HS-27A (cell line): ENCODE measurements around the gene KCNMA1.

Source experiments
- DNase-seq: peaks from one replicate; pipeline ENCODE4 v3.0.0-alpha.2; 2012; ENCODE audit warnings: low read depth, missing footprints

KCNMA1 gene

DNA sequence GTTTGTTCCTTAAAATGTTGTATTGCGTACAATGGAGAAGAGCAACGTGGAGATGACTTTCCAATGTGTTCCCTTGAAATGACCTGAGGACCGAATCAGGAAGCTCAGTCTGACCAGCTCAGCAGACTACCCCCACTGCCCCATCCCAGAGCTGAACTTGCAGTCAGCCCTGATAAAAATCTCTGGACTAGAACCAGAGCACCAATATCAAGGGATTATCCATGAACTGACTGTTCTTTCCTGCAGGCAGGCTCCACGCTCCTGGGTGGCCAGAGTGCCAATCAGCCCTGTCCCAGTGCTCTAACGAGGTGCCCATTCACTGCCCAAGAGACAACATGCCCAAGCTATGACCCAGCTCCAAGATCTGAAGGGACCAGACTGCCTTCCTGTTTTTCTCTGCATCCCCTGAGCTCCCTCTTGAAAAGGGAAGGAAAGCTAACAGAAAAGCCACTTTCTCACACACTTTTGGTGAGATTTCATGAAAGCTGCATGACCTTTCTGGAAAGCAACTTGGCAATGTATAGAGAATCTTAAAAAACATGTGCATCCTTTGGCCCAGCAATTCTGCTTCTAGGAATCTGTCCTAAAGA, 130.2 kb downstream of the KCNMA1 start:
- no peak for DNase-seq

DNA sequence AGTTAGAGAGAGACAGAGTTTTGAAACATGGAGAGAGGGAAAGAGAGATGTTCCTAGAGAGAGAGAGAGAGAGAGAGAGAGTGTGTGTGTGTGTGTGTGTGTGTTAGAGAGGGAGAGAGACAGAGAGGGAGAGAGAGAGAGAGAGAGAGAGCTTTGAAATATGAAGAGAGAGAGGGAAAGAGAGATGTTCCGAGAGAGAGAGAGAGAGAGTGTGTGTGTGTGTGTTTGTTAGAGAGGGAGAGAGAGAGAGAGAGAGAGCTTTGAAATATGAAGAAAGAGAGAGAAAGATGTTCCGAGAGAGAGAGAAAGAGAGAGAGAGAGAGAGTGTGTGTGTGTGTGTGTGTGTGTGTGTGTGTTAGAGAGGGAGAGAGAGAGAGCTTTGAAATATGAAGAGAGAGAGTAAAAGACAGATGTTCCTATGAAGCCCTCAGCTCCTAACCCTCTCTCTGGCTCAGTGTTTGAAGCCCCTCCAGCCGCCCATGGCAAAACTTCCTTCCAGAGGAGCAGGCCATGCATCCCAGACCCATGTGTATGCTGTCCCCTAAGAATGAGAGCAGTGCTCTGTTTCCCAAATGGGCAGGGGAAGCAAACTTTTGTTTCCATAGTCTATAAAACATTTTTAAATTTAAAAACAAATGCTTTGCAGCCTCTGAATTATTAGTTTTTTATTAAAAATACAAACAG, 130.9 kb downstream of the KCNMA1 start:
- DNase-seq: no peak

DNA sequence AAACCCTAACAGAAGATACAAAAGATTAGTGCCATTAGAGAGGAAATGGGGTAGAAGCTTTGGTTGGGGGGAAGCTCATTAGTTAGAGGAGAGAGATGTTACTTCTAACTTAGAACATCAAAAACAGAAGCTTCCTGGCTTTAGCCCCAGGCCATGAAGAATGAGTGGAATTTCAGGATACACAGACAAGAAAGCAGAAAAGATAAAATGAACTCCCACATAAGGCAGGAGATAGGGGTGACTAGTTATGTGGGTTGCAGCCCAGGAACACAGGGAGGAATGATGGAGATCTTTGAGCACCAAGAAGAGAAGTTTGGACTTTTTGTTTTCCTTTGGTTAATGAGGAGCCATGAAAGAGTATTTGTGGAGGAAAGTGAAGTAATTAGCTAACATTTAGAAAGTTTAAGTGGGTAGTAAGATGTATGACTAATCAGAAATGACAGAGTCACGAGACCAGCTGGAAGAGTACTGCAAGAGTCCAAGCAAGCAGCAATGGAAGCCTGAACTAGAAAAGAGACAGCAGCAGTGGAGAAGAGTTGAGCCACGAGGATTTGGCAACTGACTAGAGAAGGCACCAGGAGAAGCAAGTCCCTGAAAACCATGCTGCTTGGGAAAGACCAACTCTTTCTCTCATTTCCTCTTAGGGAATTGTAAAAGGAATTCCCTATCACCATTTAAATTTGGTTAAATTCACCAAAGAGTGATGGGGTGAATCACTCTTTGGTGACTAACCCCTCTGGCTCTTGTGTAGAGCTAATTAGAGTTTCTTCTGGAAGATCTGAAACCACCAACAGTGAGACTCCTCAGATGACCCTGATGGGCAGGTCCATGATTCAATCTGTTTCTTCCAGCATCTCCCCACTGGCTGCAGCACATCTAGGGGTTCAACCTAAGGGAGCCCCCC, 131.9 kb downstream of the KCNMA1 start:
- no peak for DNase-seq

DNA sequence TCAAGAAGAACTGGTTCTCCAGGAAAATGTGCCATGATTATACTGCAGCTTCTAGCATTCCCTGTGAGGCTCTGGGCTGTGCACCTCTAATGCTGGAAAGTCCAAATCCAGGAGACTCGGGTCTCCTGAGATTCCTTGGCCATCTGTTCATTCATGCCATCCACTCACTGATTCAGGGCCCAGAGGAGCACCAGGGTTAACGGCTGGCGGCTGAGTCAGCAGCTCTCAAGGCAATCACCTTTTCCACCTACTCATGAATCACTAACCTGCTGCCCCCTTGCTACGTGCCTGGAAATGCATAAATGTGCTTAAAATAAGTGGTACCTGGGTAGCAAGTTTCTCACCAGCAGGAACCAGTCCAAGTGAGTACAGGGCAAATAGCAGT, 132.7 kb downstream of the KCNMA1 start:
- DNase-seq: no peak

DNA sequence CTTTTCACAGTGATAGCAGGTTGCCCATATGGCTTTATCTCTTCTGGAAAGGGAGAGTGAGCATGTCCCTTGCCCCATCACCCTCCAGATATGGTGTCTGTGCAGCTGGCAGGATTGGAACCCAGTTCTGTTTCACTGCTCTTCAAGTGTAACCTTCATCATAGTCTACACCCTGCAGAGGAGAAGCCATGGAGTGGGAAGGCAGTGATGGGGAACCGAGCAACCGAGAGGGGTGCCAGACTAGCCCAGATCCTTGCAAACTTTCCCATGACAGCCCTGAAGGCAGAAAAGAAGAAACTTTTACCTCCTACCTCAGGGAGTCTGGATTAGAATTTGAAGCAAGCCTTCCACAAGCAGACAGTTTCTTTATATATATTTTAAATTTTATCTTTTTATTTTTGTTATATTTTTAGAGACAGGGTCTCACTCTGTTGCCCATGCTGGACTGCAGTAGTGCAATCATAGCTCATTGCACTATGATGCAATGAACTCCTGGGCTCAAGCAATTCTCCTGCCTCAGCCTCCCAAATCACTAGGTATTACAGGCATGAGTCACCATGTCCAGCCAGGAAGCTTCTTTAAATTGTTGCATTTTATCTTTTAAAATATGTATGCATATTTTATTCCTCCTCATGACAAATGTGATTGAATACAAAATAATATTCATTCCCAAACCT, 133.3 kb downstream of the KCNMA1 start:
- no peak for DNase-seq

DNA sequence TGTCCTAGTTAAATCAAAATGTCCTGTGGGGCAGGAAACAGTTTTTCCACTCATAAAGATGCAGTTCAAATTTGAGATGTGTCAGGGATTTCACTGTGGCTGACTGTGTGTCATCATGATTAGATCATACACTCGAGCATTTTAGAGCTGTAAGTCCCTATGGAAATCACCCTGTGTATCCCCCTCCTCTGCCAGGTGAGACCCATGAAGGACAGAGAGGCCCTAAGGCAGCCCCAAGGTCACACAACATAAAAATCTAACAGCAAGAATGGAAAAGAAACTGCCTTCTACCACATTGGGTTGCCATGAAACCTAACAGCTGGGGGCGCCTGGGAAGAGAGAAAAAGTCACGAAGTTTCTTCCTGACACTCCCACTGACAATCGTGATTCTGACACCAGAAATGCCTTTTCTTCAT, 135.8 kb downstream of the KCNMA1 start:
- DNase-seq: no peak

DNA sequence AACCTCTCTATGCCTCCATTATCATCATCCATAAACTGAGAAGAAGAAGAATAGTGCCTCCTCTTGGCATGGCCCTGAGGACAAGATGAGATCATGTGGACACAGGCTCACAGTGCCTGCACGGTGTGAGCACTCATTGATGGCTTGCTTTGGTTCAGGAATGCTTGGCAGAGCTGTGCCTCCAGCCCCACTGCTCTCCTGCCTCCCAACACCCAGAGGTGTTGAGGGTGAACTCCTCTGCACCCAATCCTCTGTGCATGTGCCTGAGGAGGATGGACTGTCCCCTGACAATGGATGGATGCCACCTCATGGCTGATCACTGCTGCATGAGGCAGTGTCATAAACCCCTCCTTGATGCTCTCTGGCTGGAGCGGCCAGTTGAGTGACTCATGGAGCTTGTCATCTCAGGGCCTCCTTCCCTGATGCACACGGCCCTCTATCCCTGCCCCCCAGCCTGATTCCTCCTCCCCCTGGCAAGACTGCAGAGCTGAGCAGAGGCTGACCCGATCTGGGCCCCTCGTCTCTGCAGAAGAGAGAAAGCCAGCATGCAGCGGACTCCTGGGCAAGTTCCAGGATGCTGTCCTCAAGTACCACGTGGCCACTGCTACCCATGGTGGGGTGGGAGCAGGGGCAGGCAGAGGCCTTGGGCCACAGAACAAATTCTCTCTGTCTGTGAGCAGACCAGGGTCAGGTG, 136.3 kb downstream of the KCNMA1 start:
- no peak for DNase-seq

DNA sequence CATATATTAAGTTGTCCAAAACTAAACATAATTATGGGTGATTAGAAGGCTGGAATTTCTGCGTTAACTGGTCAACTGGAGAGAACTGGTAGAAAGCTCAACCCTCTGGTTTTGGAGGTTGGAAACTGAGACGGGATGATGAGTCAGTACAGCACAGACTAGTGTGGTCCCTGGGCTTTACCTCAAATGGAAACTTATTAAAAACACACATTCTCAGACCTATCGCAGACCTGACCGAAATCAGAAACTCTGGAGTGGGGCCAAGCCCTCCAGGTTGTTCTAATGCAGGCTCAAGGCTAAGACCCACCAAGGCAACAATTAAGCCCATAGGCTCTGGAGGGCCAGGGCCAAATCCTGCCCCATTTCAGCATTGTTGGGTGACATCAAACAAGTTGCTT, 136.9 kb downstream of the KCNMA1 start:
- DNase-seq: no peak

DNA sequence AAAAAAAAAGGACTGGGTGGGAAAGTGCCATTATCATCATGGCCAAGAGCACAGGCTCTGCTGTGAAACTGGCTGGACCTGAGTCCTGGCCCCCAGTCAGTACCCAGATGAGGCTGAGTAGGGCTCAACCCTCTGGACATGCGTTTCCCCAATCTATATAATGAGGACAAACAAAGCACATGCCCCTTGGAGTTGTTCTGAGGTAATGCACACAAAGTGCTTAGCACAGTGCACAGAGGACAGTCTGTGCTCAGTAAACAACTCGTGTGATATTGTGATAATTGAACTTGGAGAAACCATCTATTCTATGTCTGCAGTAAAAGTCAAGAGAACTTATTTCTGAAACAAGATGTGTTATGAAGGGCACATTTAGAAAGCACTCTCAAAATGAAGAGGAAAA, 138.8 kb downstream of the KCNMA1 start:
- DNase-seq: no peak

DNA sequence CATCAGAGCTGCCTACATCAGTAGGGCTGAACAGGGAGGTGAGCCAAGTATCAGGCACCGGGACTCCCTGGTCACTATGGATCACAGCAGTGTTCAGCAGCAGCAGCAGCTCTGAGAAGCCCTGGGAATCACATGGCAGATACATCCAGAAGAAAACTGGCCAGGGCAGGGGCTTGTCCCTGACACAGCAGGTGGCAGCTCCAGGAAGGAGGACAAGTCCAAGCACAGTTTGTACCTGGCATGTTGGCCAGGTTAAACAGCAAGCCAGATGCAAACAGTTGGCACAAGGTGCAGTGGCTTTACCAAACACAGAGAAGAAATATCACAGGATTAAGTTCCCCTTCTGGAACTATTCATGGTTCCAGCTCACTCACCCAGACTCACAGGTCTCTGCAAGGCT, 139.4 kb downstream of the KCNMA1 start:
- DNase-seq: no peak

DNA sequence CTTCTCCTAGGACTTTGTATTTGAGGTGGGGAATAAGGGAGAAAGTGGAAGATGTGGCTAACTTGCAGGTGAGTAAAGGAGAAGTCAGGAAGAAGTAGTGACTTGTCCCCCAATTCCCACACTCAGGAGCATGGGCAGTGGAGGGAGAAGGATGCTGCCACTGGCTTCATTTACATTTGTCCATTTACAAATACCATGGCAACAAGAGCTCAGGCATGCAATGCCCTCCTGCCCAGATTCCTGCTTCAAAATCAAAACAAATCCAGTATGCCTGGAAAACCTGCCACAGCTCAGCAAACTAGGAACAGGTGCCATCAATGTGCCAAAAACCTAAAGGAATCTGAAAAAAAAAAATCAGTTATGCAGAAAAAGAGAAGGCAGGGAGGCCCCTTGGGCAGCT, 139.9 kb downstream of the KCNMA1 start:
- no peak for DNase-seq

DNA sequence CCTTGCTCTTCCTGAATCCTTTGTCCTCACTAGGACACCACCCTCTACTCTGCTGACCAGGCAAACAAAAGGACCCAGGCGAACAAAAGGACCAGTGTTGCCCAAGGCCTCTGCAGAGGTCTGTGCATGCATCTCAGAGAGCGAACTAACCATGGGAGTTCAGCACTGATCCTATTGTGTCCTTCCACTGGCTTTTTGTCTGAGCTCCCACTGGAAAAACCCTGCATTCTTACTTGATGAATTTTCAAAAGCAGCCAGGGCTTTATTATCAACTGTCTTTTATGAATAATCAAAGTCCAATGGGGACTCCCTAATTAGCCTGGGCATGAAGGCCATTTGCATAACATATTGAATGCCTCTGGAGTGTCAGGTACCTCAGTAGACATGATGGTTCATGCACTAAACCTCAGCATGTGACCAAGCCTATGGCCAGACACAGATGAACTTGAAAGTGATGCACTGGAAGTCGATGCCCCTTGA, 140.6 kb downstream of the KCNMA1 start:
- DNase-seq: no peak

DNA sequence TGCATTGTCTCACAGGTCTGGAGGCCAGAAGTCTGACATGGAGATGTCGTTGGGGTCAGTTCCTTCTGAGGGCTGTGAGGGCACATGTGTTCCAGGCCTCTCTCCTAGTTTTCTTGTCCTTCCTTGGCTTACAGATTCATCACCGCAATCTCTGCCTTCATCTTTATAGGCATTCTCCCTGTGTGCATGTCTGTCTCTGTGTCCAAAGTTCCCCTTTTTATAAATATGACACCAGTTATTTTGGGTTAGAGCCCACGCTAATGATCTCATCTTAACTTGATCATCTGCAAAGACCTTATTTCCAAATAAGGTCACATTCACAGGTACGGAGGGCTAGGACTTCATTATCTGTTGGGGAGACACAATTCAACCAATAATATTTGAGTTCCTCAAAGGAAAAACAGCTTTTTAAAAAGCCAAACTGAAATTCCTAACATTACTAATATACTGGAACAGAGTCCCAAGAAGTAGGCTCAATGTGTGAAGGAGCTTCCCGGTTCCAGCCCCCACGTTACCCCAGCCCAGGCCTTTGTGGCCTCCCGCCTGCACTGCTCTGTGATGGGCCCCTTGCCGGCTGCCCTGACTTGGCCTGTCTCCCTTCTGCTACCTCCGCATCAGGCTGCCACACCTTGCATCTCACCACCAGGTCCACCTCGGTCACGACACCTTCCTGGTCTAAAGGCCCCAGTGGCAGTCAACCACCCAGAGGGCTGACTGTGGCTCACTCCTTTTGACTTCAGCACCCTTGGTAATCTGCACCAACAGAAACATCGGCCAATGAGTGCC, 142.7 kb downstream of the KCNMA1 start:
- no peak for DNase-seq

DNA sequence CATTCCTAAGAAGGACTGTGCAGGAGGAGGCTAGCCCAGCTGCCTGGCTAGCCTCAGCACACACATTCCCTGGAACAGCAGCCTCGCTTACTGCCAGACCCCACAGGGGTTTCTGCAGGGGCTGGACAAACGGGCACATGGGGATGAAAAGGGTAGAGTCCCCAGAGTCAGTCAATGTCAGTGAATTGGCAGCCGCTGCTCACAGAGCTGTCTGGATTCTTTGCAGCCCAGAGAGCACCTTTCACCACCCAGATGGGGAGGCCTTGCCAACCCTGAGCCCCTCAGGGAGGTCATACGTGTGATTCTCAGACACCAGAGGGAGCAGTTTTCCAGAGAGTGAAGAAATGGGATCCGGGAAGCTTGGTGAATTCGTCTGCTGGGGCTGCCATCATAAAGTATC, 143.3 kb downstream of the KCNMA1 start:
- no peak for DNase-seq

DNA sequence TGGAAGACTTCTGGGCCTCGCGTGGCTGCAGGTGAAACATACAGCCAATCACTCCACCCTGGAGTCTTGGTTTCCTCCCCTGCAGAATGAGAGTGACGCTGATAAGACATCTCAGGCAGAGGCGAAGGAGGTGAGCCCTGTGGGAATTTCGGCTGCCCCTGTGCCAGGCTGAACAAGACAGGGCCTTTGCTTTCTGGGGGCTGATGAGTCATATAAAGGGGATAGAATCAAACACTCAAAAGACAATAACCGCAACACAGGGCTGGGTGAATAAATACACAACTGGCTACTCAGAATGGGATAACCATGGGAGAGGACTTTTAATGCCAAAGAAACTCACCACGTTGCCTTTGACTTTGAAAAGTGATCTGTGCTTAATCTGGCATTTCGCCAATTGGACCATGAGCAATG, 143.8 kb downstream of the KCNMA1 start:
- no peak for DNase-seq

DNA sequence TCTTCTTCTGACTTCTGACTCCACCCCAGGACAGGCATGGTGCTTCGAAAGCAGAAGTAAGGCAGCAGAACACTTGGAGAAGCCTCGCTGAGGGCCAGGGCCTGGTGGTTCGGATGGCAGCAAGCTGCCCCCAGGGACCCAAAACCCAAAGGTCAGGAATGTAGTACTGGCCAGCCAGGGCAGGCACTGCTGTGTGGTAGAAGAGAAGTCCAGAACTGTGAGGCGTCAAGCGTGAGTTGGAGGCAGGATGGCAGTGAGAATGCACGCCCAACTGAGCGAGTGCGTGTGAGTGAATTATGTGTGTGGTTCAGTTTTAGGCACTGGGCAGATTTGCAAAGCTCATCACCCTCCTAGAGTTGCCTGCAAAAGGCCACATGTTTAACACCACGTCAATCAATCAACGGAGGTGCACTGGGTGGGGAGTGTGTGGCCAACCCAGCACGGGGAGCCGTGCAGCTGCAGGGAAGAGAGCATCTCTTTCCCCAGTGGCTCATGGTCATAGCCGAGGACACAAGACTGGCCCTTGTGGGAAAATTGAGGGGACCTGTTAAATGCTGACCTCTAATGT, 144.3 kb downstream of the KCNMA1 start:
- no peak for DNase-seq

DNA sequence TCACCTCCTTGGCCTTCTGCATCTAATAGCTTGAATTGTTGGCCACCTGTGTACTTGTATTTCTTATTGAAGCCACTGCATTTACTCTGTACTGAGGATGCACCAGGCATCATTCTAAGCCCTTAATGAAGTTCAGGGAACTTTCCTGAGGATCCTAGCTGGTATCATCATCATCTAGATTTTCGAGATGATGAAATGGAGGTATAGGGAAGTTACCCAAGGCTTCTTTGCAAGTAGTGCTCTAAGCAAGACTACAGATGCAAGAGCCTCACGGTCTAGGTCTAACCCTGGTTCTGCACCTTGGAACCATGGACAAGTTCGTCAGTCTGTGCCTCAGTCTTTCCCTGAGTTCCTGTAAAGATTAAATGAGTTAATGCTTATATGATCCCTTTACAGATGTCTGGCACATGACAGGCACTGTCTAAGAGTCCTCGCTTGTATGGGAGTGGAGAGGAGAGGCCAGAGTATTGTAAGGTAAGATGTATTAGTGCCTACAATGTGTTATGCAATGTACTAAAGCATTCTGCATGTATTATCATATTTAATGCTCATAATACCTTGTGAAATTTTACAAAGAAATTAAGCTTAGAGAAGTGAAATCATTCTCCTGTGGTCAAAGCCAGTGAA, 145.1 kb downstream of the KCNMA1 start:
- DNase-seq: no peak

DNA sequence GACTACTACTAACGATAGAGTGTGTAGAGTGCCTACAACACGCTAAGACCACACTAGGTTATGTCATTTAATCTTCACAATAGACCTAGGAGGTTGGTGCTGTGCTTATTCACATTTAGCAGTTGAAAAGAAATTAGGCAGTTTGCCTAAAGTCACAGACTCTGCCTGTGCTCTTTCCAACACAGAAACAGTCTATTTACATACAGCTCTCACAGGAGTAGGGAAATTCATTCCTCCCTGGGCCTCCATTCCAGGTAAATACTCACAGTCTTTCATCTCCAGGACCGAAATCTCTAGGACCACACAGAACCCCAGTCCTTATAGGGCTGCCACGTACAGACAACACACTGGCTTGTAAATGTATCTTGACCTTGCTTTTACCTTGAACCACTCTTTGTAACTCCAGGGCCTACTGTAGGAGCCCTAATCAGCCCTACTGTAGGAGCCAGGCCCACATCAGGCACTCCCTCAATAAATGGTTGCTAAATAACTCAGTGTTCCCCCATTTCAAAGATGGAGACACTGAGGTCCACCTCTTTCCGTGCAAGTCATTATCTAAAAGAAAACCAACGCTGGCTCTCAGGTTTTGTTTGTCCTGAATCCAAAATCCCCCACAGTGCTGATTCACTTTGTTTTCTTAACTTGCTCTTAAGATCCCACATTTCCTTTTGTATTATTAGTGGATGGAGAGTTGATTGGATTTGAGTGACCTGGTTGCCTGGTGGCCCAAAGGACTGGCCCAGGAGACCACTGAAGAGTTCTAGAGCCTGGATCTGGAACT, 146.9 kb downstream of the KCNMA1 start:
- no peak for DNase-seq

DNA sequence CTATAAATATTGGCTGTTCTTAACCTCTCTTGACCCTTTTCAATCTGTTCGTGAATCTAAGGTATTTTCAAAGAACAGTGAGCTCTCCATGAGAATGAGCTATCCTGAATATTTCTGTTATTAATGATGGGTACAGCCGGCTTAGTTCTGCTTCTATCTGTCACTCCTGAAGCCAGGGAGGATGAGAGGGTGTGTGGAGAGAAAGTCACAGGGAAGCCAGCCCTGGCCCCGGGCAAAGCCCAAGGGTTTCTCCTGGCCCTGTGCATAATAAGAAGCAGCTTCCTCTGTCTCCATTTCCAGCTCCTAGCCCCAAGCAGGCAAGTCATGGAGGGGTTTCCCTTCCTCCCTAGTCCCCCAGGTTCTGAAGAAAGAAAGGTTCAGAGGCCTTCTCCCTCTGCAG, 151.1 kb downstream of the KCNMA1 start:
- no peak for DNase-seq
